Thyroid gland (tissue), 4 donors: ENCODE data around the gene PALLD. TPM values are rescaled to one million over a fixed set of nuclear protein-coding genes. Genes with fewer than 3 reads are reported as not detected.
A peak's percentile ranks its signal among the peaks of the same experiment; 100 is the strongest.
"Not testable (repeated sequence)": the region's sequence is repeated elsewhere in the genome, so short reads cannot be mapped to it uniquely, and the experiment has no call there.

Experiments used
- DNase-seq, 2 donors: peaks; one replicate each; pipeline ENCODE4 v3.0.0-alpha.2; 2019
- H3K27ac ChIP-seq, 3 donors: fragments of 200-600 bp; sonication (generic); 1 replicate in 2 of 3; 2 replicates in 1 of 3; pipeline ENCODE4 v1.5.1; 2016 to 2019; ENCODE audit warnings: mild to moderate bottlenecking in 1 of 3, moderate library complexity in 1 of 3
- H3K27me3 ChIP-seq: fragments of 200-600 bp; sonication (generic); one replicate; pipeline ENCODE4 v1.5.1; 2019
- H3K36me3 ChIP-seq, 2 donors: fragments of 200-600 bp; sonication (generic); one replicate each; pipeline ENCODE4 v1.5.1; 2016 to 2019
- H3K4me1 ChIP-seq, 2 donors: fragments of 200-600 bp; sonication (generic); one replicate each; pipeline ENCODE4 v1.5.1; 2017 to 2019
- H3K4me3 ChIP-seq, 3 donors: fragments of 200-600 bp; sonication (generic); replicated peaks in 1 of 3; 1 replicate in 2 of 3; 2 replicates in 1 of 3; pipeline ENCODE4 v1.5.1; 2016; ENCODE audit warnings: mild to moderate bottlenecking in 1 of 3
- H3K9me3 ChIP-seq: fragments of 200-600 bp; sonication (generic); one replicate; pipeline ENCODE4 v1.5.1; 2017
- CTCF ChIP-seq, 6 experiments: fragments of 200-600 bp in 3 of 6; fragments of 450-650 bp in 3 of 6; sonication (generic) in 3 of 6; IDR thresholded peaks; one replicate each; pipeline ENCODE4 v1.5.1; 2016 to 2019; ENCODE audit warnings: antibody characterized with exemption in 6 of 6, mild to moderate bottlenecking in 2 of 6, inconsistent platforms in 1 of 6, moderate library complexity in 1 of 6
- POLR2A ChIP-seq, 2 donors: fragments of 450-650 bp; IDR thresholded peaks; one replicate each; pipeline ENCODE4 v1.6.1; 2017; ENCODE audit warnings: antibody characterized with exemption in 2 of 2, mild to moderate bottlenecking in 2 of 2, moderate library complexity in 1 of 2
- WGBS, 2 donors: methylation state at CpG; one replicate each; pipeline ENCODE4 v1.1.5; 2017; 5-methylcytosine and 5-hydroxymethylcytosine counted together
- intact Hi-C: fragments of 100-400 bp; cut with DNase I; formaldehyde crosslinking; loops from one replicate; pipeline ENCODE4 v1.15.1; 2023
- small RNA-seq: library from RNA; depleted of rRNA; stranded (forward); fragments of <200 nt; gene quantifications from one replicate; pipeline ENCODE3, GENCODE V24; 2016
- total RNA-seq, 4 donors: library from RNA; depleted of rRNA; stranded (reverse); fragments of >200 nt; gene quantifications; one replicate each; pipeline ENCODE4 v1.2.3, GENCODE V29; 2016

PALLD gene
- total RNA-seq, 4 donors from 2014 or later, result 152 to 311 (median 226) TPM

DNA sequence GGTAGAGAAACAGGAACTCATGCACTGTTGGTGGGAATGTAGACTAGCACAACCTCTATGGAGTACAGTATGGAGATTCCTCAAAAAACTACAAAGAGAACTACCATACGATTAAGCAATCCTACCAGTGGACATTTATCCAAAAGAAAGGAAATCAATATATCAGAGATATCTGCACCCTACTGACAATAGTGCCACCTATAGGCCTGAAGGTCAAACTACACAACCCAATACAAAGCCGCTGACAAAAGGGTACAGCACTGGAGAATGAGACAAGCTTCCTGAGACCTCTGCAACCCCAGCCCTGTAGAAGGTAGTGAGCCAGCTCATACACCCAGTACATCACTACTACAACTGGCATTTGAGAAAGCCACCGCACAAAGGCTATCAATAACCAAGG is 446.1 kb downstream of the PALLD start:
- WGBS, 2 donors, result 87 to 88% methylated on average over 3 of the region's 3 CpGs
- no peaks in the 10 kb centered on the region for H3K9me3 ChIP-seq
- intact Hi-C loops, result no loop called here

DNA sequence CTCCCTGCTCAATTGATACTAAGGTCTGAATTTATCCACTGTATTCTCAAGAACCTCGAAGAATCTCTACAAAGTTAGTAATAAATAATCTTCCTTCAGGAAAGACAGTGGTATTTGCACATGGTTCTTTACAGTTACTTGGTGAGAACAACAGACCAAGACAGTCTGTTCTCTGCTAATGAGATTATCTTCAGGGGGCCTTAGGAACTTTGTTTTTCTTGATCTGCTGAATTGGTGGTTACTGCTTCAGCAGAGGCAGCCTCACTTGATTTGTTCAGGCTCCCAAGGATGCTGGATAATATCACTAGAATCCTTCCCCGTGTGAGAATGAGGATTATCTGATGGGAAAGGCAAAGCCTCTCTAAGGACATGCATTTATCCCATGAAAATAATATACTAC is 448.4 kb downstream of the PALLD start:
- peaks cover 0 to 2% of the 10 kb centered on the region in 2 donors for H3K4me1 ChIP-seq
- TF ChIP-seq CTCF (IDR thresholded peaks at IDR 0.05) (no peak), POLR2A (IDR thresholded peaks at IDR 0.05) (no peak)
- DNase-seq, result no peak
- WGBS, 2 donors, result 63 to 69% methylated on average over 2 of the region's 2 CpGs
- H3K27ac ChIP-seq, result no peak overlapping the region
- no peak overlapping the region for H3K4me3 ChIP-seq
- no peaks in the 10 kb centered on the region for H3K36me3 ChIP-seq
- H3K9me3 ChIP-seq, result no peaks in the 10 kb centered on the region
- no peaks in the 10 kb centered on the region for H3K27me3 ChIP-seq
- intact Hi-C loops, result no loop called here

More for the DNA sequence above, 446.1 kb downstream of the PALLD start:
- Histone ChIP-seq H3K27me3 (no peaks in the 10 kb centered on the region), H3K4me1 (peaks cover 0 to 2% of the 10 kb centered on the region in 2 donors), H3K4me3 (no peak overlapping the region), H3K36me3 (no peaks in the 10 kb centered on the region), H3K27ac (no peak overlapping the region)
- no peak for DNase-seq
- peak in 2 of 6 experiments; percentile 19 to 28 for TF ChIP-seq CTCF (IDR thresholded peaks at IDR 0.05)
- no peak for TF ChIP-seq POLR2A (IDR thresholded peaks at IDR 0.05)

DNA sequence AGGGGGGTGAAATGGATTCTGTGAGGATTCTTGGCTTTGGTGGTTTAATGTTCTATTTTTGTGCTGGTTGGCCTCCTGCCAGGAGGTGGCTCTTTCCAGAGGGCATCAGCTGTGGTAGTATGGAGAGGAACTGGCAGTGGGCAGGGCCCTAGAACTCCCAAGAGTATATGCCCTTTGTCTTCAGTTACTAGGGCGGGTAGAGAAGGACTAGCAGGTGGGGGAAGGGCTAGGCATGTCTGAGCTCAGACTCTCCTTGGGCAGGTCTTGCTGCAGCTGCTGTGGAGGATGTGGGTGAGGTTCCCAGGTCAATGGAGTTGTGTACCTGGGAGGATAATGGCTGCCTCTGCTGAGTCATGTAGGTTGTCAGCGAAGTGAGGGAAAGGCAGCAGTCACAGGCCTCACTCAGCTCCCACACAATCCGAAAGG is 456.0 kb downstream of the PALLD start:
- peak; percentile 12 to 21 for DNase-seq
- intact Hi-C loops, H3K27ac ChIP-seq, H3K9me3 ChIP-seq, H3K4me1 ChIP-seq, H3K4me3 ChIP-seq, H3K27me3 ChIP-seq, H3K36me3 ChIP-seq: not testable (repeated sequence)
- WGBS, 2 donors, result 98 to 100% methylated on average over 2 to 3 of the region's 3 CpGs

- no peaks in the 10 kb centered on the region for H3K4me1 ChIP-seq
- H3K4me3 ChIP-seq, result no peak overlapping the region
- 89 to 90% methylated on average over 2 of the region's 2 CpGs for WGBS, 2 donors
- H3K9me3 ChIP-seq, result no peaks in the 10 kb centered on the region
- no peaks in the 10 kb centered on the region for H3K27me3 ChIP-seq
- no peak for DNase-seq
- H3K36me3 ChIP-seq, result no peaks in the 10 kb centered on the region
- TF ChIP-seq CTCF (IDR thresholded peaks at IDR 0.05) (no peak), POLR2A (IDR thresholded peaks at IDR 0.05) (no peak)
- intact Hi-C loops, result no loop called here
- no peak overlapping the region for H3K27ac ChIP-seq
Observed at GRCh38 chr4:168955674-168956073, 458.8 kb downstream of the PALLD start.

DNA sequence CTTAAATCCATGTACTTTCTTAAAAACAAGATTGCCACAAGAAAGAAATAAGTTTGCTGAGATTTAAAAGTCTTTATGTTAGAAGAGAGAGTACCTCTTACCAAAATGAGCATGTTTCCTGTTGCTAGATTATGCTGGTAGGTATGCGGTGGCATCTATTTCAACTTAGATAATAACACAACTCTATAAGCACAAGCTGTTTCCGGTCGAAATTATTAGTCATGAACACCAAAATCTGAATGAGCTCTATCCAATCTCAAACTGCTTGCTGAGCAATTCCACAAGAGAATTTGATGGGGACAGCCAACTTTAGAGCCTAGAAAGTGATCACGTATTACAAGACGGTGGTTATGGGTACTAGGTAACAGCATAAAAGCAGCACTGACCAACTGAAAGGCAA is 463.9 kb downstream of the PALLD start:
- Histone ChIP-seq H3K4me3 (no peak overlapping the region), H3K4me1 (no peaks in the 10 kb centered on the region), H3K36me3 (no peaks in the 10 kb centered on the region), H3K27ac (no peak overlapping the region), H3K9me3 (no peaks in the 10 kb centered on the region), H3K27me3 (no peaks in the 10 kb centered on the region)
- no peak for DNase-seq
- no peak for TF ChIP-seq CTCF (IDR thresholded peaks at IDR 0.05)
- TF ChIP-seq POLR2A (IDR thresholded peaks at IDR 0.05), result no peak
- 93 to 97% methylated on average over 5 of the region's 5 CpGs for WGBS, 2 donors
- intact Hi-C loops, result no loop called here

GRCh38 chr4:168972596-168972995 is 475.7 kb downstream of the PALLD start:
- no peaks in the 10 kb centered on the region for H3K27me3 ChIP-seq
- DNase-seq, result no peak
- 96 to 97% methylated on average over 4 of the region's 4 CpGs for WGBS, 2 donors
- no peak overlapping the region for H3K4me3 ChIP-seq
- no peak for TF ChIP-seq POLR2A (IDR thresholded peaks at IDR 0.05)
- H3K4me1 ChIP-seq, result no peaks in the 10 kb centered on the region
- intact Hi-C loops, result no loop called here
- no peaks in the 10 kb centered on the region for H3K9me3 ChIP-seq
- H3K36me3 ChIP-seq, result peaks cover 7% of the 10 kb centered on the region in 2 donors
- no peak overlapping the region for H3K27ac ChIP-seq

Small RNA genes within 50 kb of the gene (small RNA-seq; reads per million reads assigned to genes)
- gene RF00432 (not detected), gene RNU6-1336P (not detected), gene RNU6-853P (not detected)

Other genes with a start within 250 kb of the PALLD start
- gene DDX60, start 178.3 kb upstream of the PALLD start, total RNA-seq, result 10 to 100 TPM; 11.7 to 27.1 (median 17.0) TPM
- 10 to 100 TPM; 16.4 to 33.9 (median 27.2) TPM for gene DDX60L, start 16.6 kb upstream of the PALLD start, total RNA-seq